Activated gamma-delta T cell treated with Interleukin-2 at 50 U/mL for 16 hours (primary cell): ENCODE data around the gene WDFY4.
"Not testable (repeated sequence)": the region's sequence is repeated elsewhere in the genome, so short reads cannot be mapped to it uniquely, and the experiment has no call there.

Experiments
- DNase-seq: peaks from one replicate; pipeline ENCODE4 v3.0.0-alpha.2; 2020

Gene WDFY4, protein sequence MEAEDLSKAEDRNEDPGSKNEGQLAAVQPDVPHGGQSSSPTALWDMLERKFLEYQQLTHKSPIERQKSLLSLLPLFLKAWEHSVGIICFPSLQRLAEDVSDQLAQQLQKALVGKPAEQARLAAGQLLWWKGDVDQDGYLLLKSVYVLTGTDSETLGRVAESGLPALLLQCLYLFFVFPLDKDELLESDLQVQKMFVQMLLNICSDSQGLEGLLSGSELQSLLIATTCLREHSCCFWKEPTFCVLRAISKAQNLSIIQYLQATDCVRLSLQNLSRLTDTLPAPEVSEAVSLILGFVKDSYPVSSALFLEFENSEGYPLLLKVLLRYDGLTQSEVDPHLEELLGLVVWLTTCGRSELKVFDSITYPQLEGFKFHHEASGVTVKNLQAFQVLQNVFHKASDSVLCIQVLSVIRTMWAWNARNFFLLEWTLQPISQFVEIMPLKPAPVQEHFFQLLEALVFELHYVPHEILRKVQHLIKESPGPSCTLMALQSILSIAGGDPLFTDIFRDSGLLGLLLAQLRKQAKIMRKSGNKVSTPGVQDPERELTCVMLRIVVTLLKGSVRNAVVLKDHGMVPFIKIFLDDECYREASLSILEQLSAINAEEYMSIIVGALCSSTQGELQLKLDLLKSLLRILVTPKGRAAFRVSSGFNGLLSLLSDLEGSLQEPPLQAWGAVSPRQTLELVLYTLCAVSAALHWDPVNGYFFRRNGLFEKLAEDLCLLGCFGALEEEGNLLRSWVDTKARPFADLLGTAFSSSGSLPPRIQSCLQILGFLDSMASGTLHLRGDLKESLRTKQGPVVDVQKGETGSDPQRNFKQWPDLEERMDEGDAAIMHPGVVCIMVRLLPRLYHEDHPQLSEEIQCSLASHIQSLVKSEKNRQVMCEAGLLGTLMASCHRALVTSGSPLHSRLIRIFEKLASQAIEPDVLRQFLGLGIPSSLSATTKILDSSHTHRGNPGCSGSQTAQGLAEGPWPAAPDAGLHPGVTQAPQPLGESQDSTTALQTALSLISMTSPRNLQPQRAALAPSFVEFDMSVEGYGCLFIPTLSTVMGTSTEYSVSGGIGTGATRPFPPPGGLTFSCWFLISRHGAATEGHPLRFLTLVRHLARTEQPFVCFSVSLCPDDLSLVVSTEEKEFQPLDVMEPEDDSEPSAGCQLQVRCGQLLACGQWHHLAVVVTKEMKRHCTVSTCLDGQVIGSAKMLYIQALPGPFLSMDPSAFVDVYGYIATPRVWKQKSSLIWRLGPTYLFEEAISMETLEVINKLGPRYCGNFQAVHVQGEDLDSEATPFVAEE (N-terminal part only)

DNA sequence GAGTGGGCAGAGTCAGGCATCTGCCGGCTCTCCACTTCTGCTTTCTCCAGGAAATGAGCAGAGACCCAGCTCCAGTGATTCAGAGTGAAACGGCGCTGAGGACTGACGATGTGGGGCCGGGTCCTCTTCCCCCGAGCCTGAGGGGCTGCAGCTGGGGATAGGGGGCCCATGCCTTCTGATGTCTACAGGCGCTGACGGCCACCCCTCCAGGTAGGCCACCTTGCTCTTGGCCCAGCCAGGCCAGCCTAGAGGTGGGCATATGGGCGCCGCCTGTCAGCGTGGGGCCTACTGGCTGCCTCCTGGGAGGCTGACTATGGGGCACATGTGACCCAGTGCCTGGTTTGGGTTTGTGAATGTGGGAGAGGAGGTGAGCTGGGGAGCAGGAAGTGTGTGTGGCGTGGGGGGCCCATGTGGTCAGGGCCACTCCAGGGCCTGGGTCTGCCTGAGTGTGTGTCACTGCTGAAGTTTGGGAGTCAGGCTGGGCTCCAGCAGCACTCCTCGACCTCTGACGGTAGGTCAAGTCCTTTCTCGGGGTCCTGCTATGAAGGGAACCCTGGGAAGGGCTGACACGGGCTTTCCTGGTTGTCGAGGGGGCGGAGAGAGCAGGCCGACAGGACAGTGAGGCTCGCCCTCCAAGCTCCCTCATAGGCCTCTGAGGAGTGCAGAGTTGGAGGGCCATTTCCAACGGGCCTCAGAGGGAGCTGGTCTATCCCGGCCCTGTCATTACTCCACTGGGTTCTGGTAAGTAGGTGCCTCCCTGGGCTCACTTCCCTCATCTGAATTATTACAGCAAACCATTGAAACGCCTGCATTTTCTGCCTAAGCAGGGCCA, at the start of gene WDFY4:
WDFY4 (plus strand) TSS at position 82 of the 832 bp plus-strand sequence. CDS start 24,860 bp downstream, outside the sequence.
- DNase-seq = no peak

- no peak for DNase-seq
These were observed 49.6 kb upstream of the WDFY4 start for GRCh38 chr10:48634984-48635557.

DNA sequence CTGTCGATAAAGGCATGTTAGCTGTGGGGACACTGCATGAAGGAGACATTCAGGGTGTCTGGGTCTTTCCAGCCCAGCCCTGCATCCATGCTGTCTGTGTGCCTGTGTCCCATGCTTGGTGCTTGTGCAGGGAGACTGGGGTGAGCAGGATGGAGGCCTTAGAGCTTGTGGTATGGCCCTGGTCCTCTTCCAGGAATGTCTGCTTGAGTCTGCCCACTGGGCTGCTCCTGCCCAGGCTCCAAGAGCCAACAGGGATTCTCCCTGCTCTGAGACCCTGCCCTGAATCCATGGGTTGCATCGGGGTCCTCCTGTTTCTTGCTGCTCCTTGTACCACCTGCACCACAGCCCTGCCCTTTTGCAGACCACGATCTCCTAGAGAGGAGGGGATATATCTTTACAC, 48.4 kb upstream of the WDFY4 start:
- DNase-seq = no peak

GRCh38 chr10:48636901-48637300, 47.8 kb upstream of the WDFY4 start:
- no peak for DNase-seq

GRCh38 chr10:48638158-48638557, 46.5 kb upstream of the WDFY4 start:
- no peak for DNase-seq

GRCh38 chr10:48638739-48639527, 45.7 kb upstream of the WDFY4 start:
- no peak for DNase-seq

DNA sequence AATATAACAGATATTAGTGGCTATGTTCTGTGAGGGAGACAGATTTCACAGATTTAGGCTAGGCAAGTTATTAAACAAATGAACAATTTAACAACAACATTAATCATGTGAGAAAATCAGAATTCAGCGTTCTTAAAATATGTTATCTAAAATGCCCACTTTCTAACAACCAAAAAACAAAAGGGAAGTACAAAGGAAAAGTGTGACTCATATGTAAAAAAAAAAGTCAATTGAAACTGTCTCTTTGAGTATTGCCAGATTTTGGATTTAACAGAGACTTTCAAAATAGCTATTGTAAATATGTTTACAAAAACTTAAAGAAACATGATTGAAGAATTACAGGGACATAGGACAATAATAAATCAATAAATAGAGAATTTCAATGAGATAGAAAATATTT, 45.0 kb upstream of the WDFY4 start:
- no peak for DNase-seq

GRCh38 chr10:48640326-48640725, 44.3 kb upstream of the WDFY4 start:
- no peak for DNase-seq

DNA sequence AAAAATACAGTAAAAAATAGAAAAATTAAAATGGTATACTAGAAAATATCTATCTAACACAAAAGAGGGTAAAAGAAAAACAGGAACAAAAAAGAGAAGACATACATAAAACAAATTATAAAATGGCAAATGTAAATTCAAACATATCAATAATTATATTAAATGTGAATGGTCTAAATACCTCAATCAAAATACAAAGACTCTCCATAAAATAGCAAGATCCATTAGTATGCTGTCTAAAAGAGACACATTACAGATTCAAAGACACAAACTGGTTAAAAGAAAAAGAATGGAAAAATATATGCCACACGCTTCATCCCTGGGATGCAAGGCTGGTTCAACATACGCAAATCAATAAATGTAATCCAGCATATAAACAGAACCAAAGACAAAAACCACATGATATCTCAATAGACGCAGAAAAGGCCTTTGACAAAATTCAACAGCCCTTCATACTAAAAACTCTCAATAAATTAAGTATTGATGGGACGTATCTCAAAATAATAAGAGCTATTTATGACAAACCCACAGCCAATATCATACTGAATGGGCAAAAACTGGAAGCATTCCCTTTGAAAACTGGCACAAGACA, 43.5 kb upstream of the WDFY4 start:
- not testable (repeated sequence) for DNase-seq

- DNase-seq = no peak
These were observed 39.1 kb upstream of the WDFY4 start for GRCh38 chr10:48645600-48645999.

DNA sequence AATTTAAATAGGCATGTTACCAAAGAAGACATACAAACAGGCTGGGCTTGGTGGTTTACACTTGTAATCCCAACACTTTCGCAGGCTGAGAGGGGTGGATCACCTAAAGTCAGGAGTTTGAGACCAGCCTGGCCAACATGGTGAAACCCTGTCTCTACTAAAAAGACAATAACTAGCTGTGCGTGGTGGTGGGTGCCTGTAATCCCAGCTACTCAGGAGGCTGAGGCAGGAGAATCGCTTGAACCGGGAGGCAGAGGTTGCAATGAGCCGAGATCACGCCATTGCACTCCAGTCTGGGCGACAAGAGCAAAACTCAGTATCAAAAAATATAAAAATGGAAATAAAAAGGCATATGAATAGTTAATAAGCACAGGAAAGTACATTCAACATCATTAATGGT, 37.6 kb upstream of the WDFY4 start:
- DNase-seq = not testable (repeated sequence)

DNA sequence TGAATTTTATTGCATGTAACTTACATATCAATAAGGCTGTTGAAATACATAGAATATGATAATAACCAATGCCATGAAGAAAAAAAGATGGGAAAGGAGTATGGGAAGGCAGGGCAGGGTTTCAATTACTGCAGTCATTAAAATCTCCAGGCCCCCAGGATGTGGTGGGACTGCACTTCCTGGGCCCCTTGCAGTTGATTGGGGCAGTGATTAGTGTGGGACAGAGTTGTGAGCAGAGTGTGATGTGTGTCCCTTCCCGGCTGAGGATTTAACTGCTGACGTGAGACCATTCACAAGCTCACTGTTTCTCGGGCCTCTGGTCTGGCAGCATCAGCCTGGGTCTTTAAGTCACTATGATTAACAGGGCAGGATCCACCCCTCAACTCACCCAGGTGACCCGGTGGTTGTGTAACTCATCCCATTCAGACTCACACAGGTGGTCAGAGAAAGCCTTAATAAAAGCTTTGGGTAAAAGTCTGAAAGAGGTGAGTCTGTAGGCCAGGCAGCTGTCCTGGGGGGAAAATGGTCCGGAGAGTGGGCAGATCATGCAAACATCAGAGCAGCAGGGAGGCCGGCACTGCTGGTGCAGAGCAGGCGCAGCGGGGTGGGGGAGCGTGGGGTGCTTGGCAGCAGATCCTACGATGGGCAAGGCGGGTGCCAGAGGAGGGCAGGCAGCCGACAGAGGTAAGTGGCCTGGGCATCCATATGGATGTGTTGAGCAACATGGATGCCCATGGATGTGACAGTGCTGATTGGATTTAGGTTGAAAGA, 36.3 kb upstream of the WDFY4 start:
- no peak for DNase-seq

- DNase-seq = no peak
These were observed 35.2 kb upstream of the WDFY4 start for GRCh38 chr10:48649349-48649944.

DNA sequence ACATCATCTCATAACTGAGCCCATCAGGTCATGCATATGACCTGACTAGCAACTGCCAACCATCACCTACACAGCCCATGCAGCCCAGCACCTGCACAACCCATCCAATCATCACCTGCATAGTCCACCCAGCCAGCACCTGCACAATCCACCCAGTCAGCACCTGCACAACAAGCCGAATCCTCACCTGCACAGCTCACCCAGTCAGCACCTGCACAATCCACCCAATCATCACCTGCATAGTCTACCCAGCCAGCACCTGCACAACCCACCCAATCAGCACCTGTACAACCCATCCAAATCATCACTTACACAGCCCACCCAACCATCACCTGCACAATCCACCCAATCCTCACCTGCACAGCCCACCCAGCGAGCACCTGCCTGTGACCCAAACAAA, 33.4 kb upstream of the WDFY4 start:
- DNase-seq = no peak

DNA sequence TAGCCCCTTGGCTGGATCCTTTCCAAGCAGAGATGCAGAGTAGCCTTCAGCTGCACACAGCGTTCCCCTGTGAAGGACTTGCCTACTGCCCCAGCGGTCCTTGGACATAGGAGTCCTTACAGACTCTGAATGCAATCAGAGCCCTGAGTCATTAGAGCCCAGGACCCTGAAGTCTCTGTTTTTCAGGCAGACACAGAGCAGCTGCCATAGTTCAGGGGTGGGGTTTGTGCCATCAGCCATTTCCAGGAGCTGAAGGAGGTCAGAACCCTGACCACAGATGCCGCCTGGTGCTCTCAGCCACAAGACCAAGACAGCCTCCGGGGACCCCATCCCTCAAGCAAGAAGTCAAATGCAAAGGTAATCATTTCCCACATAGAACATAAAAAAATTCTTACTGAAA, 32.8 kb upstream of the WDFY4 start:
- no peak for DNase-seq

- no peak for DNase-seq
These were observed 32.3 kb upstream of the WDFY4 start for GRCh38 chr10:48652344-48652743.

- DNase-seq = no peak
These were observed 31.3 kb upstream of the WDFY4 start for GRCh38 chr10:48653347-48653746.

- no peak for DNase-seq
These were observed 30.6 kb upstream of the WDFY4 start for GRCh38 chr10:48653944-48654698.
